GM23338 (cell line): ENCODE results near the gene TSPAN7. TPM values are rescaled to one million over a fixed set of nuclear protein-coding genes. Genes with fewer than 3 reads are reported as not detected.
A peak's percentile ranks its signal among the peaks of the same experiment; 100 is the strongest.

Source experiments
- ATAC-seq: fragments of 200-7000 bp; cut with Tn5 transposase; 3 replicates; pipeline ENCODE4 v1.9.1; 2020
- DNase-seq: peaks from one replicate; pipeline ENCODE4 v3.0.0-alpha.2; 2015; ENCODE audit warnings: low spot score
- H2AFZ ChIP-seq: fragments of 200-600 bp; sonication (generic); 2 replicates; pipeline ENCODE4 v1.8.0; 2016; ENCODE audit warnings: antibody characterized with exemption, mild to moderate bottlenecking, moderate library complexity
- H3F3A ChIP-seq: fragments of 200-600 bp; sonication (generic); replicated peaks from 2 replicates; pipeline ENCODE4 v1.8.0; 2017; ENCODE audit warnings: antibody characterized with exemption, mixed run types, low read depth
- H3K27ac ChIP-seq: fragments of 200-600 bp; sonication (generic); 2 replicates; pipeline ENCODE4 v1.6.1; 2016; ENCODE audit warnings: low read depth
- H3K27me3 ChIP-seq: fragments of 200-600 bp; sonication (generic); 2 replicates; pipeline ENCODE4 v1.8.0; 2016; ENCODE audit warnings: mild to moderate bottlenecking, mixed run types, moderate library complexity; ENCODE audit not compliant: insufficient read depth
- H3K36me3 ChIP-seq: fragments of 200-600 bp; sonication (generic); 2 replicates; pipeline ENCODE4 v1.8.0; 2016; ENCODE audit warnings: mild to moderate bottlenecking; ENCODE audit not compliant: insufficient read depth
- H3K4me1 ChIP-seq: fragments of 200-600 bp; sonication (generic); 2 replicates; pipeline ENCODE4 v1.8.0; 2016; ENCODE audit warnings: mild to moderate bottlenecking, moderate library complexity; ENCODE audit not compliant: insufficient read depth
- H3K4me2 ChIP-seq: fragments of 200-600 bp; sonication (generic); 2 replicates; pipeline ENCODE4 v1.7.1; 2017; ENCODE audit warnings: mixed run types
- H3K4me3 ChIP-seq: fragments of 200-600 bp; sonication (generic); 2 replicates; pipeline ENCODE4 v1.6.1; 2016; ENCODE audit warnings: mixed run types
- H3K79me2 ChIP-seq: fragments of 200-600 bp; sonication (generic); replicated peaks from 2 replicates; pipeline ENCODE4 v1.8.0; 2017; ENCODE audit warnings: mild to moderate bottlenecking; ENCODE audit not compliant: insufficient read depth
- H3K9me2 ChIP-seq: fragments of 200-600 bp; sonication (generic); 2 replicates; pipeline ENCODE4 v1.8.0; 2017; ENCODE audit not compliant: insufficient read depth
- H4K20me1 ChIP-seq: fragments of 200-600 bp; sonication (generic); replicated peaks from 2 replicates; pipeline ENCODE4 v1.8.0; 2017; ENCODE audit warnings: mild to moderate bottlenecking; ENCODE audit not compliant: insufficient read depth
- H3K27ac Mint-ChIP-seq: 2 replicates; pipeline ENCODE4 v1.8.0; 2020; ENCODE audit warnings: inconsistent platforms, mild to moderate bottlenecking, moderate library complexity, mixed read lengths
- H3K27me3 Mint-ChIP-seq: 3 replicates; pipeline ENCODE4 v1.8.0; 2022; ENCODE audit warnings: low read depth, mild to moderate bottlenecking, moderate library complexity, mixed read lengths, inconsistent platforms; ENCODE audit not compliant: insufficient read depth, poor library complexity
- H3K36me3 Mint-ChIP-seq: 3 replicates; pipeline ENCODE4 v1.8.0; 2021; ENCODE audit warnings: low read depth, mild to moderate bottlenecking, inconsistent platforms, moderate library complexity, mixed read lengths
- H3K4me1 Mint-ChIP-seq: 3 replicates; pipeline ENCODE4 v1.8.0; 2020; ENCODE audit warnings: mild to moderate bottlenecking, inconsistent platforms, mixed read lengths
- H3K4me3 Mint-ChIP-seq: 3 replicates; pipeline ENCODE4 v1.8.0; 2021; ENCODE audit warnings: moderate library complexity, mild to moderate bottlenecking, inconsistent platforms, mixed read lengths
- H3K9me3 Mint-ChIP-seq: 3 replicates; pipeline ENCODE4 v1.8.0; 2020; ENCODE audit warnings: moderate library complexity, mild to moderate bottlenecking, inconsistent platforms, mixed read lengths
- STAT1 ChIP-seq: IDR thresholded peaks from one replicate; pipeline ENCODE4 v1.6.1; 2016; ENCODE audit warnings: antibody characterized with exemption; ENCODE audit not compliant: unreplicated experiment
- ZNF331 ChIP-seq: fragments of 250-450 bp; sonication (Bioruptor Pico); IDR thresholded peaks from 2 replicates; pipeline ENCODE4 v1.5.0; 2020; ENCODE audit warnings: low read depth, mild to moderate bottlenecking, moderate library complexity
- polyA plus RNA-seq: library from polyadenylated mRNA; unstranded; fragments of >200 nt; fragmentation: Nextera tagmentation; extraction: Ambion mirVana; gene quantifications from 2 replicates; pipeline ENCODE4 v1.2.1, GENCODE V29; 2016
- total RNA-seq: library from RNA; depleted of rRNA; stranded (reverse); fragments of >200 nt; shearing (Covaris generic); gene quantifications from 2 replicates; pipeline ENCODE4 v1.2.3, GENCODE V29; 2014
- TF ChIP-seq, protein P1 (sequence below): fragments of 250-450 bp; sonication (Bioruptor Pico); IDR thresholded peaks from 2 replicates; pipeline ENCODE4 v1.5.0; 2020; ENCODE audit warnings: mild to moderate bottlenecking, moderate library complexity
- TF ChIP-seq, protein P2 (sequence below), 2 experiments: fragments of 200-600 bp in 1 of 2; sonication (generic) in 1 of 2; conservative IDR thresholded peaks; 2 replicates each; pipeline versions ENCODE4 v1.5.1 to v1.6.1; 2016 to 2017; ENCODE audit warnings: antibody characterized with exemption in 2 of 2, low read depth in 2 of 2, mild to moderate bottlenecking in 2 of 2, moderate library complexity in 1 of 2

The TSPAN7 gene
- total and polyA plus RNA-seq, 2 experiments from 2014 or later = 7.2 to 11.5 TPM

DNA sequence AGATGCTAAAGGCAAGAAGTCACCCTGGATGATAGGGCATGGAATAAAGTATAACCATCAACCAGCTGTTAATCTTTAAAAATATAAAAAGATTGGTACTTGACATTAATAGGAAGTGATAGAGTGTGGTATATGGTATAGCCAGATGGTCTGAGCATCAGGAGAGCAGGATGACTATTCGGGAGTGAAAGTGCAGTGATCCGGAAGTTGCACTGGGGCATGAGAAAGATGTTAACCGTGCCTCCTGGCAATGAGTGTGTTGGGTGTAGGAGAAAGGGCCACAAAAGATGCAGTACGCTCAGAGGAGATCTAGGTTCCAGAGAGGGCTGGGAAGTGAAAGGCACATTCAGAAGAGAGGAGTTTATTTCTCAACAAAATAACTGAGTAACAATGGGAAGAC is 65.0 kb downstream of the TSPAN7 start:
- Histone ChIP-seq H3K27ac (no peak overlapping the region), H3K4me1 (no peaks in the 10 kb centered on the region)

DNA sequence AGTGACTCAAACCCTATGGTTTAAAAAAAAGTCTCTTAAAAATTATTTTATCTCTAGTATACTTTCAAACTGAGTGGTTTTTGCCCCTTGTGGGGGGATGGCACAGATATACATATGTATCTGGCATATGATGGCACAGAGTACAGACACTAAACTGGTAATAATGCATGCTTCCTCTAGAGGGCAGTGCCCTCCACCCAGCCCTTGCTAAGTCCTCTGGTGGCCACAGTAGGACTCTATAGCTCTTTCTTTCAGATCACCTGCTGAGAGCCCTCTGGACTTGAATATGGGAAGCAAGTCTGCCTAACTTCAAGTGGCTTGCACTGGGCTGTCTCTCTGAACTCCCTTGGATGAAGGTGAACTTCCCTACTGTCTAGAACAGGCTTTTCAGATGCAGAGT is 66.3 kb downstream of the TSPAN7 start:
- H4K20me1 ChIP-seq = no peaks in the 10 kb centered on the region
- no peaks in the 10 kb centered on the region for H3K36me3 ChIP-seq
- H3K27ac ChIP-seq = no peak overlapping the region
- TF ChIP-seq, protein P1, sequence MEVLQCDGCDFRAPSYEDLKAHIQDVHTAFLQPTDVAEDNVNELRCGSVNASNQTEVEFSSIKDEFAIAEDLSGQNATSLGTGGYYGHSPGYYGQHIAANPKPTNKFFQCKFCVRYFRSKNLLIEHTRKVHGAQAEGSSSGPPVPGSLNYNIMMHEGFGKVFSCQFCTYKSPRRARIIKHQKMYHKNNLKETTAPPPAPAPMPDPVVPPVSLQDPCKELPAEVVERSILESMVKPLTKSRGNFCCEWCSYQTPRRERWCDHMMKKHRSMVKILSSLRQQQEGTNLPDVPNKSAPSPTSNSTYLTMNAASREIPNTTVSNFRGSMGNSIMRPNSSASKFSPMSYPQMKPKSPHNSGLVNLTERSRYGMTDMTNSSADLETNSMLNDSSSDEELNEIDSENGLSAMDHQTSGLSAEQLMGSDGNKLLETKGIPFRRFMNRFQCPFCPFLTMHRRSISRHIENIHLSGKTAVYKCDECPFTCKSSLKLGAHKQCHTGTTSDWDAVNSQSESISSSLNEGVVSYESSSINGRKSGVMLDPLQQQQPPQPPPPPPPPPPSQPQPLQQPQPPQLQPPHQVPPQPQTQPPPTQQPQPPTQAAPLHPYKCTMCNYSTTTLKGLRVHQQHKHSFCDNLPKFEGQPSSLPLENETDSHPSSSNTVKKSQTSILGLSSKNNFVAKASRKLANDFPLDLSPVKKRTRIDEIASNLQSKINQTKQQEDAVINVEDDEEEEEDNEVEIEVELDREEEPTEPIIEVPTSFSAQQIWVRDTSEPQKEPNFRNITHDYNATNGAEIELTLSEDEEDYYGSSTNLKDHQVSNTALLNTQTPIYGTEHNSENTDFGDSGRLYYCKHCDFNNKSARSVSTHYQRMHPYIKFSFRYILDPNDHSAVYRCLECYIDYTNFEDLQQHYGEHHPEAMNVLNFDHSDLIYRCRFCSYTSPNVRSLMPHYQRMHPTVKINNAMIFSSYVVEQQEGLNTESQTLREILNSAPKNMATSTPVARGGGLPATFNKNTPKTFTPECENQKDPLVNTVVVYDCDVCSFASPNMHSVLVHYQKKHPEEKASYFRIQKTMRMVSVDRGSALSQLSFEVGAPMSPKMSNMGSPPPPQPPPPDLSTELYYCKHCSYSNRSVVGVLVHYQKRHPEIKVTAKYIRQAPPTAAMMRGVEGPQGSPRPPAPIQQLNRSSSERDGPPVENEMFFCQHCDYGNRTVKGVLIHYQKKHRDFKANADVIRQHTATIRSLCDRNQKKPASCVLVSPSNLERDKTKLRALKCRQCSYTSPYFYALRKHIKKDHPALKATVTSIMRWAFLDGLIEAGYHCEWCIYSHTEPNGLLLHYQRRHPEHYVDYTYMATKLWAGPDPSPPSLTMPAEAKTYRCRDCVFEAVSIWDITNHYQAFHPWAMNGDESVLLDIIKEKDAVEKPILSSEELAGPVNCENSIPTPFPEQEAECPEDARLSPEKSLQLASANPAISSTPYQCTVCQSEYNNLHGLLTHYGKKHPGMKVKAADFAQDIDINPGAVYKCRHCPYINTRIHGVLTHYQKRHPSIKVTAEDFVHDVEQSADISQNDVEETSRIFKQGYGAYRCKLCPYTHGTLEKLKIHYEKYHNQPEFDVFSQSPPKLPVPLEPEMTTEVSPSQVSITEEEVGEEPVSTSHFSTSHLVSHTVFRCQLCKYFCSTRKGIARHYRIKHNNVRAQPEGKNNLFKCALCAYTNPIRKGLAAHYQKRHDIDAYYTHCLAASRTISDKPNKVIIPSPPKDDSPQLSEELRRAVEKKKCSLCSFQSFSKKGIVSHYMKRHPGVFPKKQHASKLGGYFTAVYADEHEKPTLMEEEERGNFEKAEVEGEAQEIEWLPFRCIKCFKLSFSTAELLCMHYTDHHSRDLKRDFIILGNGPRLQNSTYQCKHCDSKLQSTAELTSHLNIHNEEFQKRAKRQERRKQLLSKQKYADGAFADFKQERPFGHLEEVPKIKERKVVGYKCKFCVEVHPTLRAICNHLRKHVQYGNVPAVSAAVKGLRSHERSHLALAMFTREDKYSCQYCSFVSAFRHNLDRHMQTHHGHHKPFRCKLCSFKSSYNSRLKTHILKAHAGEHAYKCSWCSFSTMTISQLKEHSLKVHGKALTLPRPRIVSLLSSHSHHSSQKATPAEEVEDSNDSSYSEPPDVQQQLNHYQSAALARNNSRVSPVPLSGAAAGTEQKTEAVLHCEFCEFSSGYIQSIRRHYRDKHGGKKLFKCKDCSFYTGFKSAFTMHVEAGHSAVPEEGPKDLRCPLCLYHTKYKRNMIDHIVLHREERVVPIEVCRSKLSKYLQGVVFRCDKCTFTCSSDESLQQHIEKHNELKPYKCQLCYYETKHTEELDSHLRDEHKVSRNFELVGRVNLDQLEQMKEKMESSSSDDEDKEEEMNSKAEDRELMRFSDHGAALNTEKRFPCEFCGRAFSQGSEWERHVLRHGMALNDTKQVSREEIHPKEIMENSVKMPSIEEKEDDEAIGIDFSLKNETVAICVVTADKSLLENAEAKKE (CRISPR knock-in tag) = 0 out of 2 replicates have a peak, but pooled peaks have one; percentile 51
- TF ChIP-seq ZNF331 (CRISPR knock-in tag) = no peak
- TF ChIP-seq, protein P2, sequence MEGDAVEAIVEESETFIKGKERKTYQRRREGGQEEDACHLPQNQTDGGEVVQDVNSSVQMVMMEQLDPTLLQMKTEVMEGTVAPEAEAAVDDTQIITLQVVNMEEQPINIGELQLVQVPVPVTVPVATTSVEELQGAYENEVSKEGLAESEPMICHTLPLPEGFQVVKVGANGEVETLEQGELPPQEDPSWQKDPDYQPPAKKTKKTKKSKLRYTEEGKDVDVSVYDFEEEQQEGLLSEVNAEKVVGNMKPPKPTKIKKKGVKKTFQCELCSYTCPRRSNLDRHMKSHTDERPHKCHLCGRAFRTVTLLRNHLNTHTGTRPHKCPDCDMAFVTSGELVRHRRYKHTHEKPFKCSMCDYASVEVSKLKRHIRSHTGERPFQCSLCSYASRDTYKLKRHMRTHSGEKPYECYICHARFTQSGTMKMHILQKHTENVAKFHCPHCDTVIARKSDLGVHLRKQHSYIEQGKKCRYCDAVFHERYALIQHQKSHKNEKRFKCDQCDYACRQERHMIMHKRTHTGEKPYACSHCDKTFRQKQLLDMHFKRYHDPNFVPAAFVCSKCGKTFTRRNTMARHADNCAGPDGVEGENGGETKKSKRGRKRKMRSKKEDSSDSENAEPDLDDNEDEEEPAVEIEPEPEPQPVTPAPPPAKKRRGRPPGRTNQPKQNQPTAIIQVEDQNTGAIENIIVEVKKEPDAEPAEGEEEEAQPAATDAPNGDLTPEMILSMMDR (conservative IDR thresholded peaks at IDR 0.05; ENCODE audit: low read depth in 2 of 2) = peak; percentile 62 to 72
- Mint-ChIP-seq H3K4me3 (no peak overlapping the region), H3K9me3 (no peaks in the 10 kb centered on the region), H3K27me3 (peaks cover 2% of the 10 kb centered on the region), H3K4me1 (0 out of 3 replicates have a peak, but pooled peaks cover 3% of the 10 kb centered on the region), H3K36me3 (no peaks in the 10 kb centered on the region), H3K27ac (no peak overlapping the region)
- no peaks in the 10 kb centered on the region for H3K4me1 ChIP-seq
- no peak overlapping the region for H2AFZ ChIP-seq
- H3K9me2 ChIP-seq = no peaks in the 10 kb centered on the region
- H3K4me2 ChIP-seq = no peak overlapping the region
- ATAC-seq = peak; percentile 90
- H3K27me3 ChIP-seq = no peaks in the 10 kb centered on the region
- no peaks in the 10 kb centered on the region for H3F3A ChIP-seq
- no peaks in the 10 kb centered on the region for H3K79me2 ChIP-seq
- DNase-seq = peak; percentile 76
- H3K4me3 ChIP-seq = no peak overlapping the region

More for the DNA sequence above, 65.0 kb downstream of the TSPAN7 start:
- ATAC-seq (no peak), DNase-seq (no peak)
- Histone ChIP-seq H3K36me3 (no peaks in the 10 kb centered on the region), H3K4me2 (no peak overlapping the region), H4K20me1 (no peaks in the 10 kb centered on the region), H3F3A (no peaks in the 10 kb centered on the region), H3K4me3 (no peak overlapping the region), H3K27me3 (no peaks in the 10 kb centered on the region), H3K79me2 (no peaks in the 10 kb centered on the region), H2AFZ (no peak overlapping the region), H3K9me2 (no peaks in the 10 kb centered on the region)
- TF ChIP-seq STAT1 = no peak
- peaks cover 2% of the 10 kb centered on the region for H3K27me3 Mint-ChIP-seq
- H3K4me3 Mint-ChIP-seq = no peak overlapping the region
- H3K9me3 Mint-ChIP-seq = no peaks in the 10 kb centered on the region
- H3K27ac Mint-ChIP-seq = no peak overlapping the region
- H3K36me3 Mint-ChIP-seq = no peaks in the 10 kb centered on the region
- H3K4me1 Mint-ChIP-seq = 0 out of 3 replicates have a peak, but pooled peaks cover 3% of the 10 kb centered on the region
